Measurements from ENCODE around the gene LDLRAD4.

LDLRAD4 gene

DNA sequence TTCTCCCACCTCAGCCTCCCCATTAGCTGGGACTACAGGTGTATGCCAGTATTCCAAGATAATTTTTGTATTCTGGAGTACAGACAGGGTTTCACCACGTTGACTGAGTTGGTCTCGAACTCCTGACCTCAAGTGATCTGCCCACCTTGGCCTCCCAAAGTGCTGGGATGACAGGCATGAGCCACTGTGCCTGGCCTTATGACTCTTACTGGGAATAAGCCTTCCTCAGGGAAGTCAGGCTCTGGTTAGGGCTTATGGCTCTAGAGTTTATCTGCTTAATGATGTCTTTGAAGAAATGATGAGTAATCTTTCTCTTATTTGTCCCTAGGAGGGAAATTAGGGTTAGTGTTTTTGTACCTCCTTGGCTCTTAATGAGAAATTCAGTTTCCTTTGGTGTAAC is 320.1 kb downstream of the LDLRAD4 start:
- no peak for DNase-seq (ENCODE audit: low read depth)

DNA sequence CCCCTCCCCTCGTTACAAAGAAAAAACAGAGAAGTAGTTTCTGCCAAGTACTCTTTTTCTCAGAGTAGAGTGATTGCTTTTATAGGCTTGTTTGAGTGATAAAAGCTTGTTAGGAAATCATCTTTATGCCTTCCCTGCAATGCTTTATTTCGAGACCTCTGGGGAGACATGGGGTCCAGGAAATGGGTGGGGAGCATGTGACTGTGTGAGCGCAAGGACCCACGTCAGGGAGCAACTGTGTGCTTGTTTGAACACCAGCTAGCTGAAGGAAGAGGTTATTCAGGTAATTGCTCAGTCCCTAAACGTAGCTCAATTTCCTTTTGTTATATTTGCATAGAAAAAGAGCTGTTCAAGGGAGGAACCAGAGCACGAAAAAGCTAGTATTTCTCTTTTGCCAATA is 320.5 kb downstream of the LDLRAD4 start:
- DNase-seq (ENCODE audit: low read depth) = no peak

DNA sequence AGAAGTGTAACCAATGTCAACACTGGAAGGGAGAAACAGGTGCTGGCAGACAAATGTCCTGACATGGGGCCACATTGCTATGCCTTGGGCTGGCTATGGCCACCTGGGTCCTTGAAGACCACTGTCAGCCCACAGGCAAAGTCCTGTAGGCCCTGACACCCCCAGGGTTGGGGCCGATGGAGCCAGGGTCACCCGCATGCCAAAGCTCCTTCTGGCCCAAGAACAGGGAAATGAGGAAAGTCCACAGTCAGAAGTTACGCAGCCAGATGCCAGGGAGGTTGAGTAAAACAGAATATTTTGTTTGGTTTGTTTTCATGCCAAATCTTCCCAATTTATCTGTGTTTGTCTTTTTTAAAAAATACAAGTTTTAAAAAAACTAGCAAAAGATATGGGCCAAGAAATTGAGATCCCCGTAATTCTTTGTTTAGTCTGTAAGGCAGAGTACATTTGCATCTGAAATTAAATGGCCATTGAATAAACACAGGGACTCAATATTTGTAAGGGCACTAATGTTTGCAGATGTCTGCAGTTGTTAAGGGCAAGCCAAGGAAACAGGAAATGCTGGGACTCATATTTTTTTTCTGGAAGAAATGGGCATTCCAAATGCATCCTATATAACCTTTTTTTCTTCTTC is 321.4 kb downstream of the LDLRAD4 start:
- DNase-seq (ENCODE audit: low read depth) = no peak

DNA sequence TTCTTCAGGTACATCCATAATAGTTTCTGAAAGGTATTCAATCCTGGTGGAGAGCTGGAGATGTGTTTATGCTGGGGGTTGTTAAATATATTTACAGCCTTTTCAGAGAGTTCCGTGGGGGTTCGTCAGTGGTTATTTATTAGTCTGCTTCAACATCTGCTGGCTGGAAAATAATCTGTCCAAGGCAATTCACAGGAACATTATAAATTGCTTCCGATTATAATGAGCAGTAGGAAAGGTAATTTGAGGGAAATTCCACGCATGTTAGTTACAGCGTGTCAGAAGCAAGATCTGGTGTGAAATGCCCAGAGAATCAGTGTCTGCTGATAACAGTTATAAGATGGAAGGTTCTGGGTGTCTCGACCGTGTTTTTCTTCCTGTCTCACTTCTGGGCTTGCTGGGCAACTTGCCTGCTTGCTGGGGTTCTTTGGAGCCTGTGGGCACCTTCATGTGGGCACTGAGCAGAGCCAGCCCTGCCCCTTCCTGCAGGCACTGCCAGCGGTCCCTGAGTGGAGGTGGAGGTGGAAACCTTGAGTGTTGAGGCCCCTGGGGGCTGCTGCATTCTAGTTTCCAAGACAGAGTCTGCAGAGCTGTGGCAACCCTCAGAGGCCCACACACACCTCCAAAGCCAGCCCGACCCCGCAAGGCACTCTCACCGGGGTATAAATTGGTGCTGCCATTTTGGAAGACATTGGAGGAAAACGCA is 322.1 kb downstream of the LDLRAD4 start:
- DNase-seq (ENCODE audit: low read depth) = no peak

DNA sequence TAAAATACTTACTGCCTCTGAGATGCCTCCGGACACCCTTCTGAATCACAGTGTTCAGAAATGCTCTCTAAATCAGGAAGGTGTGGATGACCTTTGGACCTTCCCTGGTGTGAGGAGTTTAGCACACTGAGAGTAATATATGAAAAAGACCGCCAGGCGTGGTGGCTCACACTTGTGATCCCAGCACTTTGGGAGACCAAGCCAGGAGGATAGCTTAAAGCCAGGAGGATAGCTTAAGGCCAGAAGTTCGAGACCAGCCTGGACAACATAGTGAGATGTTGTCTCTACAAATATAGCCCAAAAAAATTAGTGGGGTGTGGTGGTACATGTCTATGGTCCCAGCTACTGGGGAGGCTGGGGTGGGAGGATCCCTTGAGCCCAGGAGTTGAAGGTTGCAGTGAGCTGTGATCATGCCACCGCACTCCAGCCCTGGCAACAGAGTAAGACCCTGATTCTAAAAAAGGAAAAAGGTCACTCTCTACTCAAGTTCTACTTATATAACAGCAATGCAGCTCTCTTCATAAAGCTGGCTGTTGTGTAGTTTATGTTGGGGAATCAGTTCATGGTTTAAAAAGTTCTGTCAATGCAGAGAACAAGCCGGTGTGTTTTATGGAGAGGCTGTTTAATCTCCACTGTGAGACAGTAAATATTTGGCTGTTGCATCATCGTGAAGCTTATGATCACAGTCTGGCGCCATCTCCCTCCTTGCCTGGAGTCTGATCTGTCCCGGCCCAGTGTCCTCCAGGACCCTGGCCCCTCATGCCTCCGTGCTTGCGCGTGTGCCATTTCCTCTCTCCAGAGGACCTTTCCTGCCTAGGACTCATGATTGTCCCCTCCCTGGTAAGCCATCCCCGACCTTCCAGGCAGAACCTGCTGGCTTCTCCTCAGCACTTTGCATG is 323.3 kb downstream of the LDLRAD4 start:
- DNase-seq (ENCODE audit: low read depth) = no peak

DNA sequence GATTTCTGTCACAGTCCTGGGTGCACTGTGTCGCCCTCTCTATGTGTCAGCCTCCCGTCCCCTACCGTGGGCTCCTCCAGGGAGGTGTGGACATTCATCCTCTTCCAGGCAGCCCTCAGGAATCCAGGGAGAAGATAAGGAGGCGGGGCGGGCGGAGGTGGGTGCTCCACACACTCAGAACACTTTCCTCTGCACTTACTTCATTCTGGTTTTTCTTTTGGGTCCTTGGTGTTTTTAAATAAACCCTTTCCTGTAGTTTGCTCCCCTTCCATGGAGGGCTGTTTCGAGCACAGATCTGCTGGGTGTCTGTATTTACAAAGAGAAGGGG is 323.9 kb downstream of the LDLRAD4 start:
- no peak for DNase-seq (ENCODE audit: low read depth)

DNA sequence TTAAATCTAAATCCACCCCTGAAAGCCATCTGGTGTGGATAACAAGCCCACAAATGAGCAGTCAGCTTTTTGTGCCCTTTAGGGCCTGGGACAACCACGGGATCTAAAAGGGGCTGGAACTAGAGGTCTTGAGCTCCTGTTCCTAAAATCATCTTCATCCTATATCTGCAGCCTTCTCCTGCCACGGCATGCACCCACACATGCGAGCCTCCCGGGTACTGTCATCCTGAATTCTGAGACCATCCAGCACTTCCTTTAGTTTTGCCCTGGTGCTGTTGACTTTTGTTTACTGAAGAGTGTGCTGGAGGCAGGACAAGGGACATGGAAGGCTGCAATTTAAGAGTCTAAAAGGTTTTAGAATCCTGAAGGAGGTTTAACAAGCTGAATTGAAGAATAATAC is 324.6 kb downstream of the LDLRAD4 start:
- DNase-seq (ENCODE audit: low read depth) = no peak

DNA sequence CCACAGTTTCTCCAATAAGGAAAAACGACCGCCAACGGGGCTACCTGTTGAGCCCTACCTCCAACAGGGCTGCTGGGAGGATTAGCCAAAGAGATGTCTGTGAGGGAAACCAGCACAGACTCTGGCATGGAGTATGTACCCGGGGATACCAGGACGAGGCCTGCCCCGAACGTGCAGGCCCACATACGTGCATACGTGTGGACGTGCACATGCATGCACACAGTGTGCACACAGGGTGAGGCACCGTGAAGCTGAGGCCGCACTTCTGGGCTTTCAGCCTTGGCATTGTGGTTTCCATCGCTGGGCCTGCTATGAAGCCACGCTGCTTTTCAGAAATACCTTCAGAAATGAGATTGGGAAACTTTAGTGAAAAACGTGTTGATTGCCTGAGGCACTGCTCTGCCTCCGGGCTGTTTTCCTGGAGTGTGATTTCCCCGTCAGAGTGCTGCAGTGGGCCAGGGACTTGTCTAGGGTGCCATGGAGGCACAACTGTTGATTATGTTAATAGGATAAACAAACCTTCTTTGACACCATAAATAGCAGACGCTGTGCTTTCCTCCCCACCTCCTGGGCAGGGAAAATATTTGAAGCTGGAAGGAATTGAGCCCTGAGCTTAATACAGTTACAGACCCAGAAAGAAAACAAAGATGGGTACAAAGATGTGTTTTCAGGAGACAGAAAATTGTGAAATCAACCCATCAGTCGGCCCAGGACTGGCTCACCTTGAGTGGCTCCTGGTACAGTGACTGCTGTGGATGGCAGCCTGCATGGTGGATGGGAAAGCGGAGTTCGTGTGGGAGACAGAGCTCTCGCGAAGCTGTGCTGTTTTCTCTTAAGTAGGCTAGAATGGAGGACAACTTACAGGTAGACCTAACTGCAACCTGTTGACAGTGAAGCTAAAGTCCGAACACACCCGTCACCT is 325.5 kb downstream of the LDLRAD4 start:
- no peak for DNase-seq (ENCODE audit: low read depth)

DNA sequence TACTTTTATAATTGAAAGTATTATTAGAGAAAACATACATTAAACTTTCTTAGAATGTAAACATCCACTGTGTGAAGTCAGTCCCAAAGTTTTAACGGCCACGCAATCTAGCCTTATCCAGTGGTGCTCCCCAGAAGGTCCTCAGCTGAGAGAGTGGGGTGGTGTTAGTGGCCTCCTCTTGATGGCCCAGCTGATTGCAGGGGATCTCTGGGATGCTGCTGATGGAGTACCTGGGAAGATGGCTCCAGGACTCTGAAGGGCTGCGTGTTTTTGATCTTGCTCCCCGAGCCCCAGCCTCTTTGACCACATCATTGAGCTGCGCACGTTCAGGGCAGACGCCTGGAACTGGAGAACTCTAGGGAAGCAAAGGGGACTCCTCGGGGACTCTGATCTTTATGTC is 326.4 kb downstream of the LDLRAD4 start:
- no peak for DNase-seq (ENCODE audit: low read depth)

DNA sequence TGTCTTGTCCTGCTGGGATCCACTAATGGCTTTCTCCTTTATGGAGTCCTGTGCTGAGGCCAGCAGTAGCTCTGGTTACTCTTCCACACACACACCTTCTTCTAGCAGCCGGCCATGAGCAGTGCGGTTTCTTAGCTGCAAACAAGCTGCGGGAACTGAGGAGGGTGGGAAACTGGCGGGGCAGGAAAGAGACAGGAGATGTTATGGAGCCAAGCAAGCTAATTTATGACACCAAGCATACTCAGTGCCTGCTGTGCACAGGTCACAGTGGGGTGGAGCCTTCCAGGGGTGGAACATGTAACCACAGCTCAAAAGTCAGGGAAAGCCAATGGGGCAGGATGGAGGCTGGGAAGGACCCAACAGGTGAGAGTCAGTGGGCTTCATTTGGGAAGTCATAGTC is 327.0 kb downstream of the LDLRAD4 start:
- DNase-seq (ENCODE audit: low read depth) = no peak

DNA sequence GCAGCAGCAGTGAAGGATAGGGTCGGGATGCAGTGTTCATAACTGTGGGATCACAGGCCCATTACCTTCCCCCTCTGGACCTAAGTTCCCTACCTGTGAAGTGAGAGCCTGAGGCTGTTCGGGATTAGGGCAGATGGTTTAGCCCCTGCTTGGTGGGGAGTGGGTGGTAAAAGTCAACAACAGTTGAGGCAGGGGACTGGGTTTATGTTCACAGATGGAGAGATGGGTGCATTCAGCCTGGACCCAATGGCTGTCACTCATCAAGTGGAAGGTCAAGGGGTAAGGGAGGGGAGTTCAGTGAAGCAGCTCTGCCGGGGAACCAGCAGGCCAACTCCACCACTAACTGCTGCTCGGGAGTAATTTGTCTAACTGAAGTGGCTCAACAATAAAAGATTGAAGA is 327.4 kb downstream of the LDLRAD4 start:
- DNase-seq (ENCODE audit: low read depth) = no peak

DNA sequence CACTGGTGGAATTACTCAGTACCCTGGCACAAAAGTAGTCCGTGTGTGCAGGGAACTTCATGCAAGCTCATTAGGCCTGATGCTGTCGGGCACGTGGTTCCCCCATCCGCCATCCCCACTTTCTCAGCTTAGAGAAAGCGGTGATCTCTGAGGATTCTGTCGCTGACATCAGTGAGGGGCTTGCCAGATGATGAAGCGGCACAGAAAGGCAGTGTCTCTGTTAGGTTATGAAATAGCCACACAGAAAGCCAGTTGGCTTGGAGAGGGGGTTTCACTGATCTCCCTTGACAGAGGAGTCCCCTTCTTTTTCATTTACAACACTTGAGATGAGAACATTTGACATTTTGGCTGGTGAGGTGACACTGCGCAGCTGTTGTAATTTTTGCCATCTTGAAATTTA is 328.1 kb downstream of the LDLRAD4 start:
- DNase-seq (ENCODE audit: low read depth) = no peak

DNA sequence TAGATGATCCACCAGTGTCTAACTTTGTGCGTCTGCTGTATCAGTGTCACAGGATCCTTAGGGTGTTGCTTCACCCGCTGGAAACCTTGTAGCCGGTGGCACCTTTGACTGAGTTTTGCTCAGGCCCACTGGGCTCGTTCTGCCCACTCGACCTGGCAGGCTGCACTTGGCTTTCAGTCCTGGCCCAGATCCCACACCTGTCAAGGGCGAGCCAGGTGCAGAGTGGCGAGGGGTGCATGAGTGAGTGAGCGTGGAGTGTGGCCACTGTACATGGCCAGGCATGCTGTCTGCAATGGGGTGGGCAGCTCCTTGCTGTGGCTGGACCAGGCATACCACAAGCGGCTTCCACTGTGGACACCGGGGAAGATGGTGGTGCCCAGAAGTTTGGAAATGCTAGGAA is 328.8 kb downstream of the LDLRAD4 start:
- no peak for DNase-seq (ENCODE audit: low read depth)

DNA sequence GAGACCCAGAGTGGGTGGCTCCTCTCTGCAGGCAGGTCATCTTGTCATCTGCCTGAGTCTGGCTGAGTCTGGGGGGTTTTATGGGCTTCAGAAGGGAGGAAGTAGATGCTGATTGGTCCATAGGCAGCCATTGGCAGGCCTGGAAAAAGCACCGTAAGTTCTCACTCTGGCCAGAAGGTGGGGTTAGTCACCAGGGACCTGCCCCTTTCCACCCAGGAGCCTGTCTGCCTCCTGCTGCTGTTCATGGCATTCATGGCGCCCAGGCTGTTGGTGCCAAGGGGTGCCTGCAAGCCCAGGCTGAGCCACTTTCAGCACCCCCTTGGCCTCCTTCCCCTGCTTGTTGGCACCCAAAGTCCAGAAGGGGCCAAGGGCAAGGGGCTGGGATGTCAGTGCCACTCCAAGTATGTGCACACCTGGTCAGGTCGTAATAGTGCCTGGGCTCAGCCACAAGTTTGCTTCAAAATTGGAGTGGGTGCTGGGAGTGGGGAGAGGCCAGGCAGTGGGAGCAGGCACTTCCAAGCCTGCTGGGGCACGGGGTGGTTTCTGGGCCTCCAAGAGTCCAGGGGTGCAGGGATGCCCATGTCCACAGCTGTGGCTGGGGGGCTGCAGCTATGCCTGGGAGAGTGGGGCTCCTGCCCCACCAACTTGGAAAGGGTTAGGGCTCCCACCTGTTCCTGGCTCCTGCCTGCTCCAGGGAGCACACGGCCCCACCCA is 329.7 kb downstream of the LDLRAD4 start:
- no peak for DNase-seq (ENCODE audit: low read depth)

DNA sequence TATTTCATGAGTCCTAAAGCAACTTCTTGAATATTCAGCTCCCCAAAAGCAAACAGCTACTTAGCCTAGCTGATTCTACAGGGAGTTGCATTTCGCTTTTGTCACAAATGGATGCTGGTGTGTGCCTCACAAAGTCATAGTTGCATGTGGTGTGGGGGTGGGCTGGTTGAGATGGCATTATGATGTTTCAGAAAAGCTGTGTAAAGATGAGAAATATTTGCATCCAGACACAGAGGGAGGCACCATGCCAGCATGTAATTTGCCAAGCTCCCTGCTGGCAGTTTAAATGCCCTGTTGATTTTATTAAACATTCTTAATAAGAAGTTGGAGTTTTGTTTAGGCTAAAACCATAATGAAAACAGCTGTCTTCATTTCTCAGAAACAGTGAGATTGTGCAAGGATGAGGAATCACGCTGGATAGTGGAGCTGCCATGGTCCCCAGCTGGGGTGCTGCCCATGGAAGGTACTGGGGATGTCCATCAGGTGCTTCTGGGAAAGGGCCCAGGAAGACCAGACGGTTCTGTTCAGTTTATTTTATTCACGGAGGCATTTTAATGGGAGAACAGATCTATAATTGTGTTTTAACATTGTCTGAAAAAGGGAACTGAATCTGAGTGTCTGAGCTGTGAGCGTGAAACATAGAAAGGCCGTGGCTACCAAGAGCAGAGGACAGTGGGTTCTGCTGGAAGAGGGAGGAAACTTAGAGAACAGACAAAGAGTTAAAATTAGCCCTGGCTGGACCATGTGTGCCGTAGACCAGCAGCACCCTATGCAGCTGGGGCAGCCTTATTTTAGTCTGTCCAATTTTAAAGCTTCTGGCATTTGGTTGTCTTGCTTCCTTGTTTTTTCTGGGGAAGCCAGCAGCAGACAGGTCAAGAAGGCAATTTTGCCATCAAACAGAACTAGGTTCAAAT is 330.7 kb downstream of the LDLRAD4 start:
- no peak for DNase-seq (ENCODE audit: low read depth)

DNA sequence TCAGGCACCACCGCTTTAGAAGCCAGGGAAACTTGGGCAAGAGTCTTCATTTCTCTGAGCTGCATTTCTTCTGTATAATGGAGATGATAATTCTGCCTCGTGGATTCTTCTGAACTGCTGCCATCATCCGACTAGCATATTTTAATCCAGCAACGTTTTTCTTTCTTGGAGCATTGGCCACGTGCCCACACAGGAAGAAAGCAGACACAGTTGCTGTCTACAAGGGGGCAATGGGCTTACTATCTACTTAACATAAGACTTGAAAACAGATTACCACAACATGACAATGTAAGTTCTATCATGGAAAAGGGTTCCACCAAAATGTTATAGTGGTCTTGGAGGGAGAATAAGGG is 331.3 kb downstream of the LDLRAD4 start:
- no peak for DNase-seq (ENCODE audit: low read depth)

DNA sequence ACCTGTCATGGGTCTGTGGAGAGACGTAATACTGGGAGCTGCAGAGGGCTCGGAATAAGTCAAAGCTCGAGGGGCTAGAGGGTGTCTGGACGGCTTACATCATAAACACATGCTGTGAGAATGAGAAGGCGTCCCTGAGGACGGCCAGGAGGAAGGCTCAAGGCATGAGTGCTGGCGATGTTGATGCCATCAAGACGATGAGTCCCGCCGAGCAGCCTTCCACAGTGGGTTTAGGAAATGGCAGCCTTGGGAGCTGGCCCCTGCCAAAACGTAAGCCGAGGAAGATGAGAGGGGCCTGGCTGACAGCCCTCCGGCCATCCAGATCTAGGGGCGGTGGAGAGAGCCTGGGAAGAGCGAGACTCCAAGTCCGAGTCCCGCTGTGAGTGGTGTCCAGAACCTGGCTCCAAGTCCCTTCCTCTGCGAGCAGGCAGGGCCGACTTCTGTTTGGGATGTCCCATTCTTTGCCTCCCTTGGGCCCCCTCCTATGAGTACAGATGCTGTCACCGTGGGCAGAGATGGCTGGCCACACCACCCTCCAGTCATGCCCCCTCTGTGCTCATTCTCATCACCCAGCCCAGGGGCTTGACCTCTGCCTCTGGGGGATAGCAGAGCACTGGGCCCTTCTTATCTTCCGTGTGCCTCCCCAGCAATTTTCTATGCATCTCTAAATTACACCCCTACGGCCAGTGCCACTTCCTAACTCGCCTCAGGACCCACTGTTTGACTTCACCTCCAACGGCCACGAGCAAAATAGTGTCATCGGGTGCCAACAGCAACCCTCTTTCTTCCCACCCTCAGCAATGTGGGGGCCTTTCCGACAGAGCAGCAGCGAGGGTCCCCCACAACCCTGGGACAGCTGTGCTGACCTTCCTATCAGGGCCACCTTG is 332.1 kb downstream of the LDLRAD4 start:
- no peak for DNase-seq (ENCODE audit: low read depth)

DNA sequence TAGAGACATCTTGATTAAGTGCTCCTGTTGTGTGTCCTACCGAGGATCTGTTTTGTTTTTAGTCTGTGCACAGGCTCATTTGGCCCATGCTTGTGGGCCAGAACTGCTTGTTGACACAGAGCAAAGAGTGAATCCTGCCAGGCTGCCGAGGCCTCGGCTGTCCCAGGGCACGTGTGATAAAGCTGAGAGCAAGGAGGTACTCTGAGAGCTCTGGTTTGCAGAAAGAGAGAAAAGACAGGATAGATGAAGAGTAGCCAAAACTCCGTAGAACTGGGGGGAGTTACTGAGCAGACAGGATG is 332.7 kb downstream of the LDLRAD4 start:
- DNase-seq (ENCODE audit: low read depth) = no peak

DNA sequence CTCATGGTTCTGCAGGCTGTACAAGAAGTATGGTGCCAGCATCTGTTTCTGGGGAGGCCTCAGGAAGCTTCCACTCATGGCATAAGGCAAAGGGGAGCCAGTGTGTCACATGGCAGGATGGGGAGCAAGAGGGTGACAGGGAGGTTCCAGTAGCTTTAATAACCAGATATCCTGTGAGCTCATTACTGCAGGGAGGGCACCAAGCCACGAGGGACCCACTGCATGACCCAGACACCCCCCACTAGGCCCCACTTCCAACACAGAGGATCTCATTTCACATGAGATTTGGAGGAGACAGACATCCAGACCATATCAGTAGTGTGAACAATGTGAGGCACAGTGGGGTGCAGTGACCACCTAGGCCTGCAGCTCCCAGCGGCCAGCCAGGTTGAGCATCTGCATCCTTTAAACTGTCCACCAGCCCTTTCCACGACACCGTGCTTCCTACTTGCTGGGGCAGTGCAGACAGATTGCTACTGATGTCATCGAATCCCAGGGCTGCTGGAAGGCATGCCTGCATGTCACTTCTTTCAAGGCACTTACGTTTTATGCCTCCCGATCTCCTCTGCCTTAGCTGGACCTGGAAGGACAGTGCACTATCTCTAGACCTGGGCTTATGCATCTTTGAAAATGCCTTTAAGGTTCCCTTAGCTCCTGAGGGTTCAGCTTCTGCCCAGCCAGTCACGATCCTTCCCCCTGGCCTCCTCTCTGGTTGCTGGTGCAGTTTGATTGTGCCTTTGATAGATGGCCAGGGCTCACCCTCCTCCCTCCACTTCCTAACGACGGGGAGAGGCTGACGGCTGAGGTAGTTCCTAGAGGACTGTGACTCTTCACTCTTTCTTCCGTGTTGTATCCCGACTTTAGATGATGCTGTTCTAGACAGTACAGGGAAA is 333.5 kb downstream of the LDLRAD4 start:
- DNase-seq (ENCODE audit: low read depth) = no peak
